ENCODE measurements around the gene THYN1.
A peak's percentile ranks its signal among the peaks of the same experiment; 100 is the strongest.

The THYN1 gene

GRCh38 chr11:134248910-134249480 is 4.2 kb downstream of the THYN1 start:
- peak; percentile 73 for DNase-seq (ENCODE audit: low read depth)

- no peak for DNase-seq (ENCODE audit: low read depth)
Observed at GRCh38 chr11:134246678-134247077, 6.5 kb downstream of the THYN1 start.

- no peak for DNase-seq (ENCODE audit: low read depth)
Observed at GRCh38 chr11:134246100-134246499, 7.1 kb downstream of the THYN1 start.

GRCh38 chr11:134245434-134245833 is 7.7 kb downstream of the THYN1 start:
- no peak for DNase-seq (ENCODE audit: low read depth)

GRCh38 chr11:134244593-134244992 is 8.6 kb downstream of the THYN1 start:
- peak; percentile 52 for DNase-seq (ENCODE audit: low read depth)

- no peak for DNase-seq (ENCODE audit: low read depth)
Observed at GRCh38 chr11:134243913-134244312, 9.2 kb downstream of the THYN1 start.

- DNase-seq (ENCODE audit: low read depth): no peak
Observed at GRCh38 chr11:134242376-134242775, 10.8 kb downstream of the THYN1 start.

GRCh38 chr11:134240592-134240991 is 12.6 kb downstream of the THYN1 start:
- DNase-seq (ENCODE audit: low read depth): no peak

- no peak for DNase-seq (ENCODE audit: low read depth)
Observed at GRCh38 chr11:134238956-134239355, 14.2 kb downstream of the THYN1 start.

GRCh38 chr11:134237557-134237922 is 15.6 kb downstream of the THYN1 start:
- no peak for DNase-seq (ENCODE audit: low read depth)

- DNase-seq (ENCODE audit: low read depth): peak; percentile 49
Observed at GRCh38 chr11:134236834-134237556, 16.2 kb downstream of the THYN1 start.

- DNase-seq (ENCODE audit: low read depth): no peak
Observed at GRCh38 chr11:134235399-134235798, 17.8 kb downstream of the THYN1 start.

GRCh38 chr11:134233729-134234179 is 19.4 kb downstream of the THYN1 start:
- no peak for DNase-seq (ENCODE audit: low read depth)

GRCh38 chr11:134231958-134232659 is 21.0 kb downstream of the THYN1 start:
- no peak for DNase-seq (ENCODE audit: low read depth)

- no peak for DNase-seq (ENCODE audit: low read depth)
Observed at GRCh38 chr11:134230339-134230738, 22.8 kb downstream of the THYN1 start.

- DNase-seq (ENCODE audit: low read depth): peak; percentile 22
Observed at GRCh38 chr11:134229126-134229790, 23.9 kb downstream of the THYN1 start.

GRCh38 chr11:134228625-134229024 is 24.5 kb downstream of the THYN1 start:
- no peak for DNase-seq (ENCODE audit: low read depth)

- peak; percentile 60 for DNase-seq (ENCODE audit: low read depth)
Observed at GRCh38 chr11:134226806-134227325, 26.3 kb downstream of the THYN1 start.

- DNase-seq (ENCODE audit: low read depth): peak; percentile 22
Observed at GRCh38 chr11:134224710-134225664, 28.2 kb downstream of the THYN1 start.

- DNase-seq (ENCODE audit: low read depth): peak; percentile 96
Observed at GRCh38 chr11:134223836-134224709, 29.1 kb downstream of the THYN1 start, which contains the start of the genes NCAPD3 and VPS26B. Gene NCAPD3, minus strand, starts transcription at chr11:134223967. Its CDS starts 41 bp downstream, at chr11:134223926. Gene VPS26B, plus strand, starts transcription at chr11:134224671. Its CDS starts 452 bp downstream, at chr11:134225123.

Measured in iris pigment epithelial cell (primary cell).